ENCODE data around the gene KCNQ1. TPM values are rescaled to one million over a fixed set of nuclear protein-coding genes. Genes with fewer than 3 reads are reported as not detected.
A peak's percentile ranks its signal among the peaks of the same experiment; 100 is the strongest.
"Not testable (repeated sequence)": the region's sequence is repeated elsewhere in the genome, so short reads cannot be mapped to it uniquely, and the experiment has no call there.

The KCNQ1 gene
- total and polyA plus RNA-seq, 8 donors, result 14.0 to 61.1 (median 46.7) TPM

GRCh38 chr11:2477936-2478335 is 33.1 kb downstream of the KCNQ1 start:
- H3K4me3 ChIP-seq, result no peak overlapping the region
- H3K9me3 ChIP-seq, result no peaks in the 10 kb centered on the region
- H3K4me1 ChIP-seq, result peaks cover 0 to 5% (median 2%) of the 10 kb centered on the region in 3 donors
- TF ChIP-seq CTCF (IDR thresholded peaks at IDR 0.05), result no peak
- ATAC-seq (no peak), FAIRE-seq (no peak), DNase-seq (peak in 1 of 6 donors; percentile 15)
- 89 to 90% methylated on average over 8 of the region's 8 CpGs for WGBS, 2 donors
- no peaks in the 10 kb centered on the region for H3K36me3 ChIP-seq
- H3K27ac ChIP-seq, result no peak overlapping the region
- intact Hi-C loops (cut with DNase I), result no loop called here
- H3K27me3 ChIP-seq, result no peaks in the 10 kb centered on the region

- H3K4me3 ChIP-seq; H3K27ac ChIP-seq; H3K9me3 ChIP-seq; intact Hi-C loops (cut with DNase I); H3K27me3 ChIP-seq; FAIRE-seq; ATAC-seq; DNase-seq; H3K36me3 ChIP-seq: not testable (repeated sequence)
- WGBS, 2 donors, result 76 to 81% methylated on average over 6 of the region's 6 CpGs
- H3K4me1 ChIP-seq, result peaks cover 13 to 15% (median 14%) of the 10 kb centered on the region in 3 donors
Observed at GRCh38 chr11:2480067-2480873, 35.5 kb downstream of the KCNQ1 start.

GRCh38 chr11:2480874-2481220 is 36.0 kb downstream of the KCNQ1 start:
- Histone ChIP-seq H3K36me3 (no peaks in the 10 kb centered on the region), H3K4me3 (no peak overlapping the region), H3K4me1 (peaks cover 13 to 15% (median 14%) of the 10 kb centered on the region in 3 donors), H3K9me3 (no peaks in the 10 kb centered on the region), H3K27ac (no peak overlapping the region), H3K27me3 (no peaks in the 10 kb centered on the region)
- 75 to 76% methylated on average over 7 of the region's 7 CpGs for WGBS, 2 donors
- ATAC-seq, result peak in 2 of 4 donors; percentile 46 to 67
- no peak for TF ChIP-seq CTCF (IDR thresholded peaks at IDR 0.05)
- DNase-seq, result no peak
- intact Hi-C loops (cut with DNase I), result no loop called here
- FAIRE-seq, result no peak

- FAIRE-seq (no peak), ATAC-seq (peak in 1 of 4 donors; percentile 33), DNase-seq (no peak)
- Histone ChIP-seq H3K27me3 (no peaks in the 10 kb centered on the region), H3K4me3 (no peak overlapping the region), H3K4me1 (peaks cover 11 to 14% (median 13%) of the 10 kb centered on the region in 3 donors), H3K36me3 (no peaks in the 10 kb centered on the region), H3K27ac (no peak overlapping the region), H3K9me3 (no peaks in the 10 kb centered on the region)
- 79 to 82% methylated on average over 14 of the region's 14 CpGs for WGBS, 2 donors
- intact Hi-C loops (cut with DNase I), result no loop called here
- no peak for TF ChIP-seq CTCF (IDR thresholded peaks at IDR 0.05)
Observed at GRCh38 chr11:2481253-2481652, 36.4 kb downstream of the KCNQ1 start.

GRCh38 chr11:2482204-2482603 is 37.4 kb downstream of the KCNQ1 start:
- FAIRE-seq (no peak), ATAC-seq (no peak)
- no peak overlapping the region for H3K27ac ChIP-seq

More at GRCh38 chr11:2482204-2482603, 37.4 kb downstream of the KCNQ1 start:
- no peak for TF ChIP-seq CTCF (IDR thresholded peaks at IDR 0.05)
- Histone ChIP-seq H3K36me3 (no peaks in the 10 kb centered on the region), H3K9me3 (no peaks in the 10 kb centered on the region), H3K4me3 (no peak overlapping the region), H3K27me3 (no peaks in the 10 kb centered on the region), H3K4me1 (peaks cover 11 to 14% (median 13%) of the 10 kb centered on the region in 3 donors)
- DNase-seq, result no peak
- 69 to 76% methylated on average over 3 of the region's 3 CpGs for WGBS, 2 donors
- intact Hi-C loops (cut with DNase I), result no loop called here
